Nucleus accumbens (tissue), 56 donors: ENCODE results near the gene CDKL4.
A peak's percentile ranks its signal among the peaks of the same experiment; 100 is the strongest.
"Not testable (repeated sequence)": the region's sequence is repeated elsewhere in the genome, so short reads cannot be mapped to it uniquely, and the experiment has no call there.

Experiments used
- DNase-seq, 56 donors: peaks; one replicate each; lab custom pipeline; 2025; lab: John Stamatoyannopoulos, UW

The CDKL4 gene

DNA sequence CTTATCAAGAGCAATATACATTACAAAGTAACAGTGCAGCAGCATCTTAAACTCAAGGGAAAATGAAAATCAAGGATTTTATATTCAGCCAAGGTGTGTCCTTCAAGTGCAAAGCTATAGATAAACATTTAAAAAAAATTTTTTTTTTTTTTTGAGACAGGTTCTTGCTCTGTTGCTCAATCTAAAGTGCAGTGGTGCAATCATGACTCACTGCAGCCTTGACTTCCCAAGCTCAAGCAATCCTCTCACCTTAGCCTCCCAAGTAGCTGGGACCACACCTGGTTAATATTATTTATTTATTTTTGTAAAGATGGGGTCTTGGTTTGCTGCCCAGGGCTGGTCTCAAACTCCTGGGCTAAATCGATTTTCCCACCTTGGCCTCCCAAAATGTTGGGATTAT, 9.0 kb downstream of the CDKL4 start:
- DNase-seq = no peak

DNA sequence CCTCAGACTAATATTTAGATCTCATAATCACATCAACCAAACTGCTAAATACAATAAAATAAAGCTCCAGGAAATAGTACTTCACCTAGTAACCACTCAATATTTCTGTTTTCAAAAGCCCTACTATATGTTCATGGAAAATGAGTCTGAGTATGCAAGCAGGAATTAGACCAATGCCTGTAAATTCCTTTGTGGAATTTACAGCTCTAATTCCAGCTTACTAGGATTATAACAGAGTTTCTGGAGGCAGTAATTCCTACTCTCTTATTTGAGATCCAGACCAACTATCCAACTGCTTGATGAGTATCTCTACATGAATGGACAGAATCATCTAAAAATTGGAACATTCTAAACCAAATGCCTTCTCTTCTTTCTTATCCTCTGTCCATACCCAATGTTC, 11.6 kb downstream of the CDKL4 start:
- DNase-seq = no peak

DNA sequence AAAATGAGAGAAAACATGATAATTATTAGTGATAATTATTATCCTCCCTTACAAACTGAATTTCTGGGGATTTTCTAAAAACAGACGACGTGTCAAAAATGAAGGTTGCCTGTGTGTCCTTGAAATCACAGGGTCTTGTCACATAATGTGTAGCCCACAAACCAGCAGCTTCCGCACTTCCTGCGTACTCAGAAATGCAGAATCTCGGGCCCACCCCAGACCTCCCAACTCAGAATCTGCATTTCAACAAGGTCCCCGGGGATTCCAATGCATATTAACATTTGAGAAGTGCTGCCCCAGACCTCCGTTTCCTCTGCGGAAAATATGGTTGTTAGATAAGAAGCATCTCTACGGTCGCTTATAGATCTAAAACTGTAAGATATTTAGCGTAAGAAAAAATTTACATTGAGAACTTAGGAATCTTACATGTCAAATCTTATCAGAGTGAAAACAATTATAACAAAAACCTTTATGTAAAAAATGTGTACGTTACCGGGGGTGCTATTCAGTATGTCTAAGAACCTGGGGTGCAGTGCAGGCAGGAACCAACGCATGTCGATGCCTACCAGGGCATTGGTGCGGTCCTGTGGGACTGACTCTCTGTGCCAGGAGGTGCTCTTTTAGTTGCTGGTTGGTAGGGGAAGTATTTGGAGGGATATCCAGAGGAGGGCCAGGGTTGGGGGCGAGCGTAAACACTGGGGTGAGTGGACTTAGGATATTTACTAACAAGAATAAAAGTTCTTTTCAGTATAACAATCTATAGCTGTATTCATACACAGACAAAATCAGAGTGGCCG, 15.2 kb downstream of the CDKL4 start:
- peak in 1 of 56 donors; percentile 3 for DNase-seq

DNA sequence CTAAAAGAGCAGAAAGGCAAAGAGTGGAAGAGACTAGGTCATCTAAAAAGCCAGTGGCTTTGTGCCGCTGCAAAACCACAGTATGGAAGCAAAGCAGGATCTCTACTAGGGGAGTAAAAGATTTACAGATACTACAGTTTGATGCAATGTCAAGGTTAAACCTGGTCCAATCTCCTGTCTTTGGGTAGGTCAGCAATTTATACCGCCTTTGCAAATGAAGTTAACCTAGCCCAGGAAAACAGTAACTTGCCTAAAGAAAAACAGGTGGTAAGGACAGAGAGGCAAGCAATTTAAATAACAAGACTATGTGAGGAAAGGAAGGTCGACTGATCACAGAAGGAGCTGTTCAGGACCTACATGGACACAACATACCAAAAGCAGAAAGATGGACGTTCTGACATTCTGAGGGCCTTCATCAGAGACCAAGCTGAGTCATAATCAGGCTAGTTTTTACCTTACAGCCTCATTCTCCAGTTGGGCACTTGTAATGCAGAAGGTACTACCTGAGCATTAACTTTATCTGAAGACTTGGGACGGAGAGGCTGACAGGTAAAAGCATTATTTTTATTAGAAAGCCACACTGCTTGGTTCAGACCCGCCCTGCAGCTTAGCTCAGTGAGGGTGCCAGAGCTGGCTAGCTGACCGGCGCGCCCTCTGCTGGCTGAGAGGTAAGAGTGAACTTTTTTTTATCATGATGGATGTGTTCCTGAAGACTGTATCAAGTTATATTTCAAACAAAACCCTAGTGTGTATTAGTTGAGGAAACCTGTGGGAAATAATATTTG, 15.9 kb downstream of the CDKL4 start:
- DNase-seq = peak in 53 of 56 donors; percentile 6 to 88 (median 53)

DNA sequence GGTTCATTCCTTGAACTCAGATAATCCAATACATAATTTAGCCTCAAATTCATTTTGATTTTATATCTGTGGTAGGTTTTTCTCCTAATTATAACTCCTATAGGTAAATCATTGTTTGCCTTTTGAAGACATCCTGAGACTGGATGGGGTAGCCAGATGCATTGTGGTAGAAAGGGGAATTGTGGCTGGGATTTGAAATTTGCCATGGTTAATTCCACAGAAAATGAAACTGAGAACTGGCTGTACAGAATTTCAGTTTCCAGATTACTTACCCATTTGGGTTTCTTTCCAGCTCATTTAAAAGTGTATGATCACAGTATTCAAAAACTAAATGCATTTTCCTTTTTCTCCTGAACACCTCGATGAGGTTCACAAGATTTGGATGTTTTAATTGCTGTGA, 18.2 kb downstream of the CDKL4 start:
- no peak for DNase-seq

DNA sequence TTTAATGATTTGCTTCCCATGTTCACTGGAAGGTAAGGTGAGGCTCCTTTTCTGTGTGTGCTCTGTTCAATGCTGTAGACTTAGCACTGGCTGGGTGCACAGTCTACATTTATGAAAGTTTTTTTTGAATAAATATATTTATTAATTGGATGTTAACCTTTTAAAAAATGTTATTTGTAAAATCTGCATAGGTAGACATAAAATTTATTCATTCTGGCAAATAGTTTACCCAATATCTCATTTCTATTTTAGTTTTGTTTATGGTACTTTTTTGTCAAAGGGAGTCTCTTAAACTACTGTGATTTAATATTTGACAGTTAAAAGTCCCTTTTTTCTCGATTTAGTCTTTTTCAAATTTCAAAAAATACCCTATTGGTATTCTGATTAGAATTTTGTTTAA, 19.9 kb downstream of the CDKL4 start:
- DNase-seq = no peak

DNA sequence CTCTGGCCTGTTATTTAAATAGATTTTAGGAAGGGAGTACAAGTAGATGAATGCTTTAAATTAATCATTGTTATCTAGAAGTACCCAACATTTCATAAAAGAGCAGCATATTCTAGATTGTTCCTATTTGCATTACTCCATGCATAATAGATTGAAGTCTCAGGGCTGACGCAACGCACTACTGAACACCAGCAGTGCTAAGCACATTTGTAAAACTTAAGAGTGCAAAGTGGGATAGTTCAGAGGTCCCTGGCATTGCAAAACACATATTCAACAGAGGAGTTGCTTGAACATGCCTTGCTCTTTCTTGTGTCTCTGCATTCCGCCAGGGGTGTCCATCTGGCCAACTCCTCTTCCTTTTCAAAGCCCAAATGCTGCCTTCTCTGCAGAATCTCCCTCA, 22.3 kb downstream of the CDKL4 start:
- DNase-seq = no peak

DNA sequence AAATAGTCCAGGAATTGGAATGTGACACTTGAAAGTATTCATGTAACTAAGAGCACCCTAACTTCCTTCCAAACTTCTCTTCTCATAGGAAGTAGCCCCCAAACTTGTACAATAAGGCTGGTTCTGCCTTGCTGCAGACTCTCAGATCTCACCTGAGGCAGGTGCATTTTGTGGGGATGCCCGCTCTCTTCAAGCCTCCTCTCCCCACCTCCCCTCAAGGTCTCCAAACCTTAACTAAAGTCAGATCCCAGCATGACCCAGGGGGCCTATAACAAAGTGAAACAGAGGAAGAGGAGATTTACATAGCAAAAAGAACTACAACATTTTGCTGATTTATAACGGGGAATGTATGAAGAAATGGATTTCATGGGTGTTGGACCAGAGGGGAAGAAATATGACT, 23.6 kb downstream of the CDKL4 start:
- no peak for DNase-seq

DNA sequence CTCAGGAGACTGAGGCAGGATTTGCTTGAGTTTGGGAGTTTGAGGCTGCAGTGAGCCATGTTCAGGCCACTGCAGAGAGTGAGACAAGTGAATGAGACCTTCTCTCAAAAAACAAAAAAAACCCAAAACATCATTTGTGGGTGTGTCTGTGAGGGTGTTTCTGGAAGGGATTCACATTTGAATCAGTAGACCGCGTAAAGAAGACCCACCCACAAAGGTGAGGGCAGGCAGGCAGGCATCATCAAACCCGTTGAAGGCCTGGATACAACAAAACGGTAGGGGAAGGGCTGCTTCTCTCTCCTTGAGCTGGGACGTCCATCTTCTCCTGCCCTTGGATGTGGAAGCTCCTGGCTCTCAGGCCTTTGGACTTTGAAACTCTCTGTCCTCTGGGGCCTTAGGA, 25.4 kb downstream of the CDKL4 start:
- no peak for DNase-seq

DNA sequence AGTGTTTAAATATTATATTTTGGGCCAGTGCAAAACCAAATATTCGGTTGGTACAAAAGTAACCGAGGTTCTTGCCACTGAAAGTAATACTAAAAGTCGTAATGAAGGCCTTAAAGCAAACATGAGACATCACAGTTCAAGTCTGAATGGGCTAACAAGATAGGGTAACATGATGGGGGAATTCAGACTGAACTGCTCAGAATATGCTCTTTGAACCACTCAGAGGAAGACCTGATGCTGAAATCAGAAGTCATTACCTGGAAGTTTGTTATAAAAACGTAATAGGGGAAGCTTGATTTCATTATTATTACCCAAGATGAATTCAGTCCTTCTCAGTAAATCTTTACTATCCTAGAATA, 26.6 kb downstream of the CDKL4 start:
- DNase-seq = no peak

DNA sequence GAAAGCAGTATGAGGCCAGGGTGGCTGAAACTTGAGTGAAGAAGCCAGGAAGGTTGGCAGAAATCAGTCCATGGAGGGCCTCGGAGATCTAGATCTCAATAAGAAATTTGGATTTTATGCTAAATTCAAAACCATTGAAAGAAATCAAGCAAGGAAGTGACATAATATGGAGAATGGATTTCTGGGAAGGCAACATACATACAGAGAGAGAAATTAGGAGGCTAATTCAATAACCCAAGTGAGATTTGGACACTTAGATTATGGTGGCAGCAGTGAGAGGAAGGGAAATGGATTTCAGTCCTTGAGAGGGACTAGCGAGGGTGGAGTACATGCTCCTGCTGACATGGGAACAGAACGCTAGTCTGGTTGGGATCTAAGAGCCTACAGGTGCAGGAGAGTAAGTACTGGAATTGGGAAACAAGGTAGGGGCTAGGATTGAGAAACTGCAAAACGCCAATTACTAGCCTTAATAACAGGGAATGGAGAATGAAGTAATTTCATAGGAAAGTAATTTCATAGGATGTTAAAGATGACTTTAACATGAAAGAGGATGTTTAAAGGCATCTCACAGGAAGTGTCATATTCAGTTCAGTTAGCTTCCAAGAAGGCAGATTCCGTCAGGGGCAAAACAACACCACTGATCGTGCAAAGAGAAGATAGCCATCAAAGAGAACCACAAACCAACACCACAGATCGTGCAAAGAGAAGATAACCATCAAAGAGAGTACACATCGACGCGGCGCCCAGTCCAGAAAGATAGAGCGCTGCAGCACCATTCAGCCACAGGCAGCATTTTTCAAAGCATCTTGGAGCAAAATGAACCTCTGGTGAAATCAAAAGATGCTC, 27.2 kb downstream of the CDKL4 start:
- DNase-seq = no peak

DNA sequence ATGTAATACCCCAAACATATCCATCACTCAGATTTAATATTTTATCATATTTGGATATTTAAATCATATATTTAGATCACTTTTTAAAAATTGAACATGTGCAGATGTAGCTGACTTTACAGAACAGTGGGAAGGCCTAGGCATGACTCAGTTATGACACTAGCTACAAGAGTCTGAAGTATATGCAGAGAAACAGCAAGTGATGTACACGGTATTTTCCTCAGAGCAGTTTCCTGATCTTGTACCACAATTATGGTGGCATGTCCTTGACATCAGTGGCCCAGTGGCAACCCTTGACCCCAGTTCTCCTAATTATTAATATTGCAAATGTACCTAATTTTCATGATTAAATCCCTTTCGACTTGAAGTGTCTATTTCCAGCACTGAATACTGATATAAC, 28.2 kb downstream of the CDKL4 start:
- no peak for DNase-seq

DNA sequence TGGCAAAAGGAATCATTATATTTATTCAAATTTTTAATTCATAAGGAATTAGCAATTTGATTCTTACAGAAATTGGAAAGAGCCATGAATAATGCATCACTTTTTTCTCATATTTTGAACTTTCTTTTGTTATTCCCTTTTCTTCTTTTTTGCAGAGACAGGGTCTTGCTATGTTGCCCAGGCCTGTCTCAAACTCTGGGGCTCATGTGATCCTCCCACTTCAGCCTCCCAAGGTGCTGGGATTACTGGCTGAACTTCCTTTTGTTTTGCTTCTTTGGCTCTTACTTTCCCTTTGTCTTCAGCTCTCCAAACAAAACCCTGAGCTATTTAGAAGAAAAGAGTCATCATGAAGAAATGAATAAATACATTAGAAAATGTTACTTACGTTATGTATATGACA, 30.8 kb downstream of the CDKL4 start:
- DNase-seq = no peak

DNA sequence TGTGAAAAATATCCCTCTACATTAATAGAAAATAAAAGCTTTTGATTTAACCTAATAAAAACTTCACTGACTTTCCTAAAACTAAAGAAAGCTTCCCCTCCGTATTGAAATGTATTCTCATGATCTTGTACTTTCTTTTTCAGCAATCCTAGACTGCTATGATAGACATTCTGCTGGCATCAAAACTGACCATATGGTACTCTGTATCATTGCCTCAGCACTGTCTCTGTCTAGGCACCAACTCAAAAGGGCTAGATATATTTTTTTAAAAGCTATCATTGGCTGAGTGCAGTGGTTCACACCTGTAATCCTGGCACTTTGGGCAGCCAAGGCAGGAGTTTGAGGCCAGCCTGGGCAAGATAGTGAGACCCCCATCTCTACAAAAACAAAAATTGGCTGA, 32.9 kb downstream of the CDKL4 start:
- DNase-seq = no peak

DNA sequence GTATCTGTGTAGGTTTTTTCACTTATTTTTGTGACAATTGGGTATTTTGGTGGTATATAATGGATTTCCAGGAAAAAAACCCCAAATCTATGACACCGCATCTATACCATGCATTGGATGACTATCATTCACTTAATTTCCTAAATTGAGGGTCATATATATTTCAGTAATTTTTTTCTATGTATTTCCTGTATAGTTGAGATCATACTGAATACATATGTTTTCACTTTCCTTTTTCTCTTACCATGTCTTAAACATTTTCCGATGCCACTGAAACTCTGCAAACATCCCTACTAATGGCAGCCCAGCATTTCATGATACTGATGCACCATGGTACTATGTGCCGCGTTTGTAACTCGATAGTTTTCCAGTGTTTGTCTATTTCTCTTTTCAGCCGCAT, 40.4 kb downstream of the CDKL4 start:
- no peak for DNase-seq

DNA sequence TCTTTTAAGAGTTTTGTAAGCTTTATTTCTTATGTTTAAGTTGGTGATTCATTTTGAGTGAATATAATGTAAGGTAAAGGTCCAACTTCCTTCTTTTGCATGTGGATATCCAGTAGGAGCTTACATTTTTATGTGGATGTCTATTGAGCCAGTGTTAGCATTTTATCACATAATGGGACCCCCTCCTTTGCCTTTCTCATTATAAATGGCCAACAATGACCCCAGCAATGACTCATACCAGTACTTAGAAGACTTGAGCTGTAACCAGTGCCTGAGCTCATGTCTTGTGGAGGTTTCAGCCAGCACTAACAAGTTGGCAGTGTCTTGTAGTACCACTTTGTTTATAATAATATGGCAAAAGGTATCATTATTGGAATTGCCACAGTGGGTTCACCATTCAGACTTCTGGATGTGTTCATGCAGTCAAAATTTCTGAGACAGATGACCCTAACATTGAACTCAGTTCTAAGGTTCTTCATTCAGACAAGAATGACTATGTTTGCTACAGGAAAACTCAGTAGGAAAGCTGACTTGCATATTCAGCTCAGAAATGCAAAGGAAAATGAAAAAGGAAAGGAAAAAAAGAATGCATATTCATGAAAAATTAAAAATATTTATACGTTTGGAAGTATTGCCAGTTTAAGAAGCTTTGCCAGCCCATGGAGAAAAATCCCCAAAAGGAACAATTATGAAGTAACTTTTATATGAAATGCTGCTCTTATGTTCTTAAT, 41.0 kb downstream of the CDKL4 start:
- no peak for DNase-seq

DNA sequence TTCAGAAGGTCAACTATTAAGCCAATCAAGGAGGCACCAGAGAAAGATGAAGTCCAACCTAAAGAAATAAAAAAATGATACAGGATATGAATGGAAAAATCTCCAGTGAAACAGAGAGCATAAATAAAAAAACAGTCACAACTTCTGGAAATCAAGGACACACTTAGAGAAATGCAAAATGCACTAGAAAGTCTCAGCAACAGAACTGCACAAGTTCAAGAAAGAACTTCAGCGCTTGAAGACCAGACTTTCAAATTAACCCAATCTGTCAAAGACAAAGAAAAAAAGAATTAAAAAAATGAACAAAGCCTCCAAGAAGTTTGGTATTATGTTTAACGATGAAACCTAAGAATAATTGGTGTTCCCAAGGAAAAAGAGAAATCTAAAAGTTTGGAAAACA, 46.8 kb downstream of the CDKL4 start:
- DNase-seq = not testable (repeated sequence)

DNA sequence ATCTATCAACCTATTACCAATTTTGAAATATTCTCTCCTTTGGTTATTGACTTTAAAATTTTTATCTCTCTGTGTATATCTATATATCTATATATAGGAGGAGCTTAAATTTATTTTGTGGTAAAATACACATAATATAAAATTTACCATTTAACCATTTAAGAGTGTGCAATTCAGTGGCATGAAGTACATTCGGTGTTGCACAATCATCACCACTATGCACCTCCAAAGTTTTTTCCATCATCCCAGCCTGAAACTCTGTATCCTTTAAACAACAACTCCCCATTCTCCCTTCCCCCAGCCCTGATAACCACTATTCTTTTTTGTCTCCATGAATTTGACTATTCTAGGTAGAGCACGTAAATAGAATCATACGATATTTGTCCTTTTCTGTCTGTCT, 49.1 kb downstream of the CDKL4 start:
- DNase-seq = no peak

DNA sequence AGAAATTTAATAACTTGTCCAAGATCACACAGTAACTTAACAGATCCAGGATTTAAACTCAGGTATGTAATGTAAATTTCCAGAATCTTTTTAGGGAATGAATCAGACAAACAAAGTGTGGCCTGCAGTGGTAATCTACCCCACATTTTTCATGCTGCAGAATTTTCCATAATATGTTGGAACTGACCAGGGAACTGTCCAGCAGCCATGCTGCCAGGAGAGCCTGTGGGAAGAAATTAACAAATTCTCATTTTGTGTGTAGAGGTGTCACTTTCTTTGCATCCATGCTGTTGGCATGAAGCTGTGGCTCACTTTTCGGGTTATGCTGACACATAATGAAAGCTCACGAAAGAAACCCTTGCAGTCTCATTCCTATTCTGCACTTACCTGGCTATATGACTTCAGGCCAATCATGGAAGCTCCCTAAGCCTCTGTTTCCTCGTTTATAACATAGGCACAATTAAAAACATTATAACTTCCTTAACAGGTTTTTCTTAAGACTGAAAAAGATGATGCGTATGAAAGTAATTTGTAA, 54.7 kb downstream of the CDKL4 start:
- DNase-seq = no peak

DNA sequence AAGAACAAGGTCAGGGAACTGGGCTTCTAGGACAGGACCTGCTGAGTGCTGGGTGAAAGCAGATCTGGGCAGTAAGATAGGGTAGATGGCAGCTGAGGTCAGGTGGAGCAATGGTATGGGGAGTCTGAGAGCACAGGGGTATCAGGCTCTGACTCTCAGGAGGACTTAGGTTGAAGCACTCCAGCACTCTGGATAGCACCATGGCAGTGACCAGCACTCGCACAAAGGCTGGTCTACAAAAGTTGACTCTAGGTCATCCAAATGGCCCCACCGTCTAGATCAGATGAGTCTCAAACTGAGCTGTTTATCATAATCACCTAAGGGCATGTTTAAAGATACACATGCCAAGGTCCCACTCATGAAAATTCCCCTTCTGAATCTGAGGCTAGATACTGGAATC, 60.1 kb downstream of the CDKL4 start:
- no peak for DNase-seq
